Renal cortex interstitium (tissue), 15 donors: ENCODE data around the gene DCBLD1. TPM values are rescaled to one million over a fixed set of nuclear protein-coding genes. Genes with fewer than 3 reads are reported as not detected.
A peak's percentile ranks its signal among the peaks of the same experiment; 100 is the strongest.
"Not testable (repeated sequence)": the region's sequence is repeated elsewhere in the genome, so short reads cannot be mapped to it uniquely, and the experiment has no call there.

Experiments used
- DNase-seq, 11 donors: peaks; one replicate each; pipeline ENCODE4 v3.0.0-alpha.2; 2013; ENCODE audit warnings: low read depth in 9 of 11, low spot score in 4 of 11; ENCODE audit errors: extremely low read depth in 1 of 11
- long read RNA-seq, 16 experiments: transcript quantifications; one replicate each; lab custom pipeline, GENCODE V29; 2026
- polyA plus RNA-seq, 3 donors: library from polyadenylated mRNA; unstranded; fragments of 120-200 nt; gene quantifications; one replicate each; pipeline ENCODE4 v1.2.1, GENCODE V29; 2013; ENCODE audit not compliant: insufficient read length in 3 of 3

The DCBLD1 gene
- polyA plus RNA-seq, result 10 to 100 TPM; 11.1 to 12.8 (median 11.4) TPM
- long read RNA-seq, donor 1, partial matches to known transcripts, result 0 of 1 reads
- long read RNA-seq, donor 1, other reads (novel, unspliced or antisense), result 0 of 1 reads
- long read RNA-seq, donor 2, partial matches to known transcripts, result 36 of 36 reads
- long read RNA-seq, donor 2, other reads (novel, unspliced or antisense), result 0 of 36 reads
- long read RNA-seq, donor 3, result 0 reads
- long read RNA-seq, donor 4, partial matches to known transcripts, result 5 of 6 reads
- long read RNA-seq, donor 4, other reads (novel, unspliced or antisense), result 0 of 6 reads
- long read RNA-seq, donor 5, result 0 reads
- long read RNA-seq, donor 6, partial matches to known transcripts, result 56 of 61 reads
- long read RNA-seq, donor 6, other reads (novel, unspliced or antisense), result 5 of 61 reads
- long read RNA-seq, donor 7, partial matches to known transcripts, result 0 of 2 reads
- long read RNA-seq, donor 7, other reads (novel, unspliced or antisense), result 0 of 2 reads
- long read RNA-seq, donor 8, result 0 reads
- long read RNA-seq, donor 9, partial matches to known transcripts, result 0 of 2 reads
- long read RNA-seq, donor 9, other reads (novel, unspliced or antisense), result 0 of 2 reads
- long read RNA-seq, donor 10, partial matches to known transcripts, result 47 of 49 reads
- long read RNA-seq, donor 10, other reads (novel, unspliced or antisense), result 0 of 49 reads
- long read RNA-seq, donor 11, partial matches to known transcripts, result 0 of 1 reads
- long read RNA-seq, donor 11, other reads (novel, unspliced or antisense), result 0 of 1 reads
- long read RNA-seq, donor 12, result 0 reads
- long read RNA-seq, donor 13, result 0 reads
- long read RNA-seq, donor 14, result 0 reads
- long read RNA-seq, donor 15, result 0 reads
- long read RNA-seq, donor 16, result 0 reads

- peak; percentile 39 to 72 (median 65) for DNase-seq
Measured at GRCh38 chr6:117482240-117483003, at the start of gene DCBLD1. Gene DCBLD1 (plus strand): TSS chr6:117482674. CDS start chr6:117482782, 108 bp downstream.

- no peak for DNase-seq
Measured at GRCh38 chr6:117440706-117441525, 41.6 kb upstream of the DCBLD1 start.

DNA sequence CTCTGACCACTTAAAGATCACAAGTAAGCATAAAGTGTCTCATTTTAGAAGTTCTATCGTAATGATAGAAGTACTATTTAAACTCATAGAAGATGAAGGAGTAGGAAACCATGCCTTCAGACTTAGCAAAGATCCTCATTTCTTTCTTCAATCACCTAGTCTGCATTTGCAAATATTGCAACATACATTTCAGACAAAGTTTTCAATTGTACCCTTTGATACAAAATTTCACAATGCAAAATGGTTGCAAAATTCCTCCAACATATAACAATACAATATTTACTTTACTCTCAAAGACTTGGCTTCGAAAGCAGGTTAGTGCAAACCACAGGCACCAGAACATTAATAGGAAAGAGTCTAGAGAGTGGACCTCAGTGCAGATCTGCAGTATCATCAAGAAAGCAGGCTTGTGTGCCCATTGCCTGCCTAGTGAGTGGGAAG, 40.6 kb upstream of the DCBLD1 start:
- DNase-seq, result no peak

DNA sequence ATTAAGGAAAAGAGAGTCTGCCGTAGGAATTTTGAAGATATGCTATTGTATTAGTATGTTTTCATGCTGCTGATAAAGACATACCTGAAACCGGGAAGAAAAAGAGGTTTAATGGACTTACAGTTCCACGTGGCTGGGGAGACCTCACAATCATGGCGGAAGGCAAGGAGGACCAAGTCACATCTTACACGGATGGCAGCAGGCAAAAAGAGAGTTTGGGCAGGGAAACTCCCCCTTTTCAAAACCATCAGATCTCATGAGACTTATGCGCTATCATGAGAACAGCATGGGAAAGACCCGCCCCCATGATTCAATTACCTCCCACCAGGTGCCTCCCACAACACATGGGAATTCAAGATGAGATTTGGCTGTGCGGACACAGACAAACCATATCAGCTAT, 40.2 kb upstream of the DCBLD1 start:
- DNase-seq, result not testable (repeated sequence)

GRCh38 chr6:117444600-117444999, 37.9 kb upstream of the DCBLD1 start:
- DNase-seq, result no peak

GRCh38 chr6:117446861-117447260, 35.6 kb upstream of the DCBLD1 start:
- no peak for DNase-seq

DNA sequence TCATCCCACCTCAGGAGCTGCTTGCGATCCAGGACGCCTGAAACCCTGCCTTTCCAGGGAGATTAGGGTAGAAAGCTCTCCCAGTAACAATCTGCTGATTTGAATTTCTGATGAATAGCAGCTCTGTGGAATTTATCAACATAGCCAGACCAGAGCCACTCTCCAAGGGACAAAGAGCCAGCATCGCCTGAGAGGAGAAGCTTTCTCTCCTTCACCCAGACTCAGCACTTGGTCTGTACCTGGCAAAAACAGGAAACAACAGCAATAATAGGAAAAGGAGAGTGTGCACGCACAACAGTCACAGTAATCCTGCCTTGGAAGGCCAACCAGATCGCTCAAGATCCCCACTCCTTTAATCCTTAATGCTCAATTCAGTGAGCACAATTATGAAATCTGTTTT, 34.5 kb upstream of the DCBLD1 start:
- DNase-seq, result no peak

- DNase-seq, result no peak
Measured at GRCh38 chr6:117448732-117449485, 33.6 kb upstream of the DCBLD1 start.

- DNase-seq, result peak; percentile 54 to 76 (median 64)
Measured at GRCh38 chr6:117449549-117450439, 32.7 kb upstream of the DCBLD1 start.

GRCh38 chr6:117451671-117452070, 30.8 kb upstream of the DCBLD1 start:
- no peak for DNase-seq

DNA sequence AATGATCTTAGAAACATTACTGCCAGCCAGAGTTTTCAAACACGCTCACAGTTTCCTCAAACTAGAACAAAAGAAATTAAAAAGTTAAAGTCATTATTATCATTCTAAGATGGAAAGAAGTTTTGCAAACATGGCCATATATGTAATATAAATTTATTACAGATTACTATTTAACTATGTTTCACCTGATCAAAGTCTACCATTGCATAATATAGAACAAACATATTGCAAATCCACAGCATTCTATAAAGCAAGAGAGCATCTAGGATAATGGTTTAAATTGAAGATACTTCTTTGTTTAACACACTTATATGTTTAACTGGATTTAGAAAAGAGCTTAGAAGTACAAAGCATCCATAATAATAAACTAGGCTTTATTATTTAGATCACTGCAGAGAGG, 26.2 kb upstream of the DCBLD1 start:
- no peak for DNase-seq

DNA sequence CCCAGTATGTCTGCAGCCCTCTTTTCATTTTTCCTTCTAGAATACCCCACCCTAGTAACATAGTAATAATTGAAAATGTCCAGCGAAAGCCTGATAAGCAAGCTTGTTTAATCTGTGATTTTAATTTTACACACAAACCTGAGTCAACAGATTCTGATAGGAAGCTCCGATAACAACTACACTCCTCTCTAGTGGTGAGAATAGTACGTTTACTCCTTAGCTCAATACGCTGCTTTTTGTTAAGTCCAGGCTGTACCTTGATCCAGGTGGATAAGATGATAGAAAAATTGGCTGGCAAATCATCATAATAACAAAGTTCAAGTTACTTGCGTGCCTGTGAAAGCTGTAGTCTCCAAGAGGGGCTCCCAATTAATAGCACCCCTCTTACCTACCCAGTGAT, 25.5 kb upstream of the DCBLD1 start:
- DNase-seq, result no peak

- no peak for DNase-seq
Measured at GRCh38 chr6:117459204-117459944, 23.1 kb upstream of the DCBLD1 start.

DNA sequence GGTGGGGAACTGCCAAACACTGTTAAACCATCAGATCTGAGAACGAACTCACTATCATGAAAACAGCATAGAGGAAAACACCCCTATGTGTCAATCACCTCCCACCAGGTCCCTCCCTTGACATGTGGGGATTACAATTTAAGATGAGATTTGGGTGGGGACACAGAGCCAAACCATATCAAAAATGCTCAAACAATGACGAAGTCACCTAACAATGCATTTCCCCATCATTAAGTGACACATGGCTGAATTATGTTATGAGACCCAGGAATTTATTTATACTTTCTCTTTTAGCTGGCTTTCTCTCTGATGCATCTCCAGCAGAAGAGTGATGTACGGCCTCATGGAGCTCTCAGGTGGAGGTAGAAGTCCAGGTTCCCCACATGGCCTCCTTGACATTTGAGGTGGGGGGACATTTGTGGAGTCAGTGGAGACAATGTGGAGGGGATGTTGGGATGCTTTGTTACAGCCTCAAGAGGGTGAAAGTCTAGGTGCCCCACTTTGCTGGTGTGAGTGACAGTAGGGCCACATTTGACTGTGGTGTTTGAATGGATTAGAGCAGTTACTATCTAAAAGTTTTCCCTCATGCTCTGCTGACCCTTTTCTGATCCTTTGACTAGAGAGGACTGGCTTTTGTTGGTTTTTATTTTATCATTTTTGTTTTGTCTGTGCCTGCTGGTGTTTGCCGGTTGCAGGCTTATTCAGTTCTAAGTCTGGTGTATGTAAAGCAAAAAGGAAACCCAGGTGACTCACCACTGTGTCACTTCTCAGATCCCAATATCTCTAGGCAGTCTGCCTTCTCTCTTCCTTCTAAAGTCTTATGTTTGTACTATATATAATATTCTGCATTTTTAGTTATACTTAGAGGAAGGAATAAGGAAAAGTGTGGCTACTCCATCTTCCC, 18.5 kb upstream of the DCBLD1 start:
- no peak for DNase-seq

DNA sequence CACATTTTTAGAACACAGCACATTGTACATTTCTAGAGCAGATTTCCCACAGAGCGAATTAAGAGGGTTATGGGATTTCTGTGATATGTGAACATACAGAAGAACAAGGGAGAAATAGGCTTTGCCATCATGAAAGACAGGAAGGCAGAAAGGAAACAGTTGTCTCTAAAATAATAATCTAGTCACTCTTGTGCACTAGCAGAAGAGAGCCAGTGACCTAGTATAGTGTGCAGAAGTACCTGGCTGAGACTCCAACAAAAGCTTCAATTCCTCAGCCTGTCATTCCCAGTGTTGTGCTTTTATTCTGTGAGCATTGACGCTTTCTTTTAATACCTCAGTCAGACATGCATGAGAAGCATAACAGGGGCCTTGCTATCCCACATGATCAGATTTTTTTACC, 17.8 kb upstream of the DCBLD1 start:
- no peak for DNase-seq
